GM12878 (cell line): Measurements from ENCODE around the gene LCMT1. TPM values are rescaled to one million over a fixed set of nuclear protein-coding genes. Genes with fewer than 3 reads are reported as not detected.

ENCODE experiments used
- ATAC-seq: fragments of 200-7000 bp; cut with Tn5 transposase; 3 replicates; pipeline ENCODE4 v1.9.1; 2020; ENCODE audit warnings: mild to moderate bottlenecking, moderate library complexity
- BruUV-seq: library from RNA; stranded (reverse); fragments of 400-500 nt; replicated peaks from 2 replicates; lab custom pipeline; 2021; lab: Mats Ljungman, UMichigan
- CTCF ChIA-PET: fragments of 300-600 bp; sonication (Branson Sonifier 250); formaldehyde crosslinking; extraction: SDS; loops from one replicate; lab custom pipeline; 2021; ENCODE audit warnings: inconsistent platforms; lab: Yijun Ruan, JAX
- POLR2A ChIA-PET: fragments of 350-600 bp; formaldehyde crosslinking; extraction: SDS; loops from one replicate; lab custom pipeline; 2021; ENCODE audit warnings: inconsistent platforms; lab: Charles Lee
- RAD21 ChIA-PET: fragments of 300-600 bp; sonication (Branson Sonifier 250); formaldehyde crosslinking; loops from one replicate; lab custom pipeline; 2023; ENCODE audit warnings: antibody characterized with exemption; ENCODE audit not compliant: unreplicated experiment; lab: Charles Lee
- SMC1A ChIA-PET: fragments of 300-600 bp; sonication (Branson Sonifier 250); formaldehyde crosslinking; loops from one replicate; lab custom pipeline; 2023; ENCODE audit not compliant: unreplicated experiment, uncharacterized antibody; lab: Charles Lee
- DNase-seq: peaks from one replicate; pipeline ENCODE4 v3.0.0-alpha.2; 2011; ENCODE audit warnings: low read depth, low spot score
- FAIRE-seq: peaks from 3 replicates; lab custom pipeline; 2011; peaks lifted over from hg19 to GRCh38; lab: Jason Lieb, UNC
- H2AFZ ChIP-seq: 2 replicates; pipeline ENCODE4 v1.6.0; 2011; ENCODE audit warnings: low read depth, low read length, control low read depth; ENCODE audit not compliant: control insufficient read depth
- H3K27ac ChIP-seq: 2 replicates; pipeline ENCODE4 v1.5.1; 2011; ENCODE audit warnings: control low read depth; ENCODE audit not compliant: control insufficient read depth, insufficient read depth
- H3K27me3 ChIP-seq, 2 experiments: replicated peaks in 1 of 2; 2 replicates each; pipeline versions ENCODE4 v1.6.0 to v1.6.1; 2011; ENCODE audit warnings: low read length in 1 of 2; ENCODE audit not compliant: control insufficient read depth in 2 of 2, insufficient read depth in 2 of 2
- H3K36me3 ChIP-seq, 2 experiments: 2 replicates each; pipeline ENCODE4 v1.5.1; 2011; ENCODE audit warnings: low read length in 1 of 2; ENCODE audit not compliant: control insufficient read depth in 2 of 2, insufficient read depth in 2 of 2
- H3K4me1 ChIP-seq: 2 replicates; pipeline ENCODE4 v1.6.1; 2011; ENCODE audit warnings: mild to moderate bottlenecking, low read length, moderate library complexity, mixed read lengths; ENCODE audit not compliant: control insufficient read depth, insufficient read depth
- H3K4me2 ChIP-seq: 2 replicates; pipeline ENCODE4 v1.6.0; 2011; ENCODE audit warnings: control low read depth; ENCODE audit not compliant: control insufficient read depth, insufficient read depth
- H3K4me3 ChIP-seq: fragments of 200-600 bp; sonication (generic); 2 replicates; pipeline ENCODE4 v1.5.1; 2016
- H3K79me2 ChIP-seq: 2 replicates; pipeline ENCODE4 v1.6.0; 2011; ENCODE audit warnings: low read length; ENCODE audit not compliant: control insufficient read depth, insufficient read depth
- H3K9ac ChIP-seq: 2 replicates; pipeline ENCODE4 v1.8.0; 2011; ENCODE audit warnings: low read length, control low read depth, mixed read lengths; ENCODE audit not compliant: control insufficient read depth, insufficient read depth
- H3K9me3 ChIP-seq: replicated peaks from 3 replicates; pipeline ENCODE4 v1.5.1; 2011; ENCODE audit warnings: mild to moderate bottlenecking, low read length; ENCODE audit not compliant: control insufficient read depth, insufficient read depth
- H4K20me1 ChIP-seq: 2 replicates; pipeline ENCODE4 v1.6.0; 2011; ENCODE audit not compliant: control insufficient read depth, insufficient read depth
- CTCF ChIP-seq, 3 experiments: IDR thresholded peaks in 2 of 3; conservative IDR thresholded peaks in 1 of 3; 2 replicates each; pipeline ENCODE4 v1.5.1; 2011; ENCODE audit warnings: low read depth in 3 of 3, low read length in 3 of 3, mild to moderate bottlenecking in 3 of 3, control low read depth in 2 of 3, moderate library complexity in 2 of 3, inconsistent platforms in 1 of 3, mixed read lengths in 1 of 3; ENCODE audit not compliant: control insufficient read depth in 2 of 3, insufficient read depth in 1 of 3; ENCODE audit errors: extremely low read depth in 1 of 3
- EED ChIP-seq: sonication (generic); IDR thresholded peaks from 2 replicates; pipeline ENCODE4 v1.6.1; 2016; ENCODE audit warnings: antibody characterized with exemption, low read depth
- MYB ChIP-seq: fragments of 150-350 bp; IDR thresholded peaks from 2 replicates; pipeline ENCODE4 v1.6.1; 2014; ENCODE audit warnings: mild to moderate bottlenecking, low read depth, low read length, borderline replicate concordance
- PML ChIP-seq: IDR thresholded peaks from 2 replicates; pipeline ENCODE4 v1.6.1; 2012; ENCODE audit warnings: low read length, inconsistent platforms
- RAD51 ChIP-seq: fragments of 450-650 bp; IDR thresholded peaks from 2 replicates; pipeline ENCODE4 v1.6.1; 2016; ENCODE audit warnings: moderate library complexity, mild to moderate bottlenecking, inconsistent platforms
- RELA ChIP-seq: fragments of 450-650 bp; IDR thresholded peaks from 2 replicates; pipeline ENCODE4 v1.8.0; 2014; ENCODE audit warnings: borderline replicate concordance; ENCODE audit not compliant: partially characterized antibody
- REST ChIP-seq: IDR thresholded peaks from 2 replicates; pipeline ENCODE4 v1.6.1; 2012; ENCODE audit warnings: mild to moderate bottlenecking, low read depth, low read length
- SMC3 ChIP-seq: IDR thresholded peaks from 2 replicates; pipeline ENCODE4 v1.6.1; 2011; ENCODE audit warnings: low read length, improper control_type of control experiment, borderline replicate concordance
- USF1 ChIP-seq: IDR thresholded peaks from 2 replicates; pipeline ENCODE4 v1.6.1; 2011; ENCODE audit warnings: borderline replicate concordance, low read depth, mild to moderate bottlenecking, moderate library complexity, mixed read lengths, low read length; ENCODE audit not compliant: insufficient read depth; ENCODE audit errors: extremely low read length
- ZNF217 ChIP-seq: fragments of 450-650 bp; IDR thresholded peaks from 2 replicates; pipeline ENCODE4 v1.6.1; 2017; ENCODE audit warnings: antibody characterized with exemption, mild to moderate bottlenecking
- ZNF687 ChIP-seq: fragments of 450-650 bp; IDR thresholded peaks from 2 replicates; pipeline ENCODE4 v1.6.1; 2017; ENCODE audit warnings: mild to moderate bottlenecking, moderate library complexity
- WGBS: methylation state at CpG from one replicate; pipeline ENCODE4 v1.1.6; 2016; ENCODE audit warnings: low lambda C conversion rate; ENCODE audit not compliant: insufficient replicate concordance, insufficient coverage; ENCODE audit errors: missing lambda C conversion rate; 5-methylcytosine and 5-hydroxymethylcytosine counted together
- in situ Hi-C: fragments of 300-500 bp; cut with MboI; formaldehyde crosslinking; loops from 9 replicates; pipeline ENCODE4 v1.14.3; 2018; ENCODE audit warnings: mixed read lengths
- intact Hi-C: fragments of 100-400 bp; cut with micrococcal nuclease; formaldehyde crosslinking; loops from one replicate; pipeline ENCODE4 v1.14.2; 2022; ENCODE audit not compliant: unreplicated experiment
- polyA plus RNA-seq, 11 experiments: library from polyadenylated mRNA; depleted of rRNA in 4 of 11; unstranded in 6 of 11; stranded (reverse) in 5 of 11; fragments of >200 nt; fragmentation: Nextera tagmentation in 4 of 11; fragmentation: Illumina TruSeq in 1 of 11; extraction: Ambion mirVana in 4 of 11; extraction: Trizol in 1 of 11; gene quantifications; 1 replicate in 1 of 11; 2 replicates in 10 of 11; pipeline versions ENCODE4 v1.2.1 to v1.2.3, GENCODE V29; 2011 to 2016; ENCODE audit warnings: inconsistent platforms in 2 of 11, missing spikeins in 2 of 11, low read depth in 1 of 11
- total RNA-seq, 4 experiments: library from RNA; depleted of rRNA in 3 of 4; stranded (reverse); fragments of >200 nt in 3 of 4; fragmentation: Illumina TruSeq in 1 of 4; extraction: Trizol in 1 of 4; gene quantifications; 2 replicates each; pipeline versions ENCODE4 v1.2.1 to v1.2.3, GENCODE V29; 2013 to 2021

Gene LCMT1
- total and polyA plus RNA-seq, 10 of the 15 experiments (the other 5 are each of a cell fraction or from before 2014, with no cell fraction given) = 19.7 to 51.2 (median 32.6) TPM

- no peaks in the 10 kb centered on the region for H4K20me1 ChIP-seq
- no peak overlapping the region for H3K9ac ChIP-seq
- H2AFZ ChIP-seq = no peak overlapping the region; the same call in 1 of the 2 replicates
- 80% methylated on average over 3 of the region's 3 CpGs for WGBS
- DNase-seq (no peak), ATAC-seq (peak; percentile 41), FAIRE-seq (no peak)
- H3K27me3 ChIP-seq = no peaks in the 10 kb centered on the region
- H3K9me3 ChIP-seq = no peaks in the 10 kb centered on the region
- ChIA-PET POLR2A (interaction anchor here (0.6 kb wide), 1 partner anchor 99 kb away, joined by 3 read pairs; no protein-coding TSS in a partner anchor), SMC1A (interaction anchor here (1.0 to 7.5 kb wide), 13 partner anchors 11 to 342 kb away, joined by 3 to 84 read pairs (median 4); partner anchors contain the start of gene ARHGAP17), RAD21 (interaction anchor here (0.6 to 6.6 kb wide), 10 partner anchors 18 to 116 kb away, joined by 3 to 35 read pairs (median 4); partner anchors contain the start of gene ARHGAP17), CTCF (interaction anchor here (0.8 to 7.3 kb wide), 10 partner anchors 42 to 273 kb away, joined by 3 to 53 read pairs (median 6); no protein-coding TSS in a partner anchor)
- H3K79me2 ChIP-seq = peaks cover 12% of the 10 kb centered on the region
- no peak overlapping the region for H3K4me3 ChIP-seq
- H3K27ac ChIP-seq = no peak overlapping the region
- H3K4me1 ChIP-seq = peaks cover 9% of the 10 kb centered on the region; the same call in 1 of the 2 replicates
- intact Hi-C loops = loop anchor here (5.0 kb wide), 1 partner anchor 126 kb away; no protein-coding TSS in a partner anchor
- no peaks in the 10 kb centered on the region; a peak in 1 of 4 replicates for H3K36me3 ChIP-seq
- in situ Hi-C loops = no loop called here
- H3K4me2 ChIP-seq = peak overlapping the region; percentile 95; the same call in 1 of the 2 replicates
- no TSS peak for BruUV-seq
- no peak for TF ChIP-seq ZNF217
- TF ChIP-seq CTCF (IDR thresholded peaks at IDR 0.05 in 2 of 3, conservative IDR thresholded peaks at IDR 0.05 in 1 of 3; ENCODE audit: control insufficient read depth in 2 of 3, extremely low read depth in 1 of 3, insufficient read depth in 1 of 3, low read depth in 3 of 3, low read length in 3 of 3) = peak; percentile 31 to 53 (median 52); a peak in 3 of 6 replicates
- TF ChIP-seq EED = no peak
- no peak for TF ChIP-seq MYB
- TF ChIP-seq REST = no peak
- TF ChIP-seq ZNF687 = no peak
- peak; percentile 52; the same call in 1 of the 2 replicates for TF ChIP-seq SMC3
- TF ChIP-seq RELA = no peak
- TF ChIP-seq USF1 = peak; percentile 42
- no peak for TF ChIP-seq PML
- peak; percentile 45; the same call in 1 of the 2 replicates for TF ChIP-seq RAD51
These were observed 3.5 kb upstream of the LCMT1 start for GRCh38 chr16:25108054-25108453.
